Kidney epithelial cell (primary cell): ENCODE measurements around the gene CFAP251. TPM values are rescaled to one million over a fixed set of nuclear protein-coding genes. Genes with fewer than 3 reads are reported as not detected.

Experiments
- DNase-seq: peaks from one replicate; pipeline ENCODE4 v3.0.0-alpha.2; 2010; ENCODE audit warnings: low read depth
- H3K27me3 ChIP-seq: 2 replicates; pipeline ENCODE4 v1.6.0; 2011; ENCODE audit warnings: low read length; ENCODE audit not compliant: control insufficient read depth, insufficient read depth
- H3K36me3 ChIP-seq: 2 replicates; pipeline ENCODE4 v1.5.1; 2011; ENCODE audit warnings: low read length; ENCODE audit not compliant: control insufficient read depth, insufficient read depth
- H3K4me3 ChIP-seq: 2 replicates; pipeline ENCODE4 v1.5.1; 2011; ENCODE audit warnings: low read depth, mild to moderate bottlenecking, control low read depth, low read length
- total RNA-seq: library from RNA; depleted of rRNA; stranded (reverse); fragments of >200 nt; gene quantifications from 2 replicates; pipeline ENCODE4 v1.2.3, GENCODE V29; 2015
- TF ChIP-seq, protein P1 (sequence below): IDR thresholded peaks from 2 replicates; pipeline ENCODE4 v1.5.1; 2011; ENCODE audit warnings: mild to moderate bottlenecking, moderate library complexity, low read length, control low read depth, inconsistent platforms; ENCODE audit not compliant: insufficient read depth, poor library complexity, severe bottlenecking

CFAP251 gene
- total RNA-seq, 1 donor from 2014 or later = 3.7 TPM

DNA sequence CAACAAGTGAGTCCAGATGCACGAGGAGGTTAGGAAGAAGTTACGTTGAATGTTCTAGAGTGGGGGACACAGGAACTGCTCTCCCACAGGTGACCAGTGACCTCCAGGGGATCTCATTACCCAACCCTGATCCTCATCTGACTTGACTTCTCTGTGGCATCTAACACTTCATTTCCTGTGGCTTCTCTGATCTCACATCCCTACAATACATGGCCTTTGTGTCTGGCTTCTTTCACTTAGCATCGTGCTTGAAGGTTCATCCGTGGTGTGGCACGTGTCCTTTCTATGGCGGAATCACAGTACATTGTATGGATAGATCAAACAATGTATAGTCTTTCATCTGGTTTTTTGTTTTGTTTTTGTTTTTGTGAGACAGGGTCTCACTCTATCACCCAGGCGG is 19.3 kb downstream of the CFAP251 start:
- H3K4me3 ChIP-seq = no peak overlapping the region
- no peaks in the 10 kb centered on the region for H3K27me3 ChIP-seq
- DNase-seq = no peak
- no peaks in the 10 kb centered on the region for H3K36me3 ChIP-seq
- TF ChIP-seq, protein P1, sequence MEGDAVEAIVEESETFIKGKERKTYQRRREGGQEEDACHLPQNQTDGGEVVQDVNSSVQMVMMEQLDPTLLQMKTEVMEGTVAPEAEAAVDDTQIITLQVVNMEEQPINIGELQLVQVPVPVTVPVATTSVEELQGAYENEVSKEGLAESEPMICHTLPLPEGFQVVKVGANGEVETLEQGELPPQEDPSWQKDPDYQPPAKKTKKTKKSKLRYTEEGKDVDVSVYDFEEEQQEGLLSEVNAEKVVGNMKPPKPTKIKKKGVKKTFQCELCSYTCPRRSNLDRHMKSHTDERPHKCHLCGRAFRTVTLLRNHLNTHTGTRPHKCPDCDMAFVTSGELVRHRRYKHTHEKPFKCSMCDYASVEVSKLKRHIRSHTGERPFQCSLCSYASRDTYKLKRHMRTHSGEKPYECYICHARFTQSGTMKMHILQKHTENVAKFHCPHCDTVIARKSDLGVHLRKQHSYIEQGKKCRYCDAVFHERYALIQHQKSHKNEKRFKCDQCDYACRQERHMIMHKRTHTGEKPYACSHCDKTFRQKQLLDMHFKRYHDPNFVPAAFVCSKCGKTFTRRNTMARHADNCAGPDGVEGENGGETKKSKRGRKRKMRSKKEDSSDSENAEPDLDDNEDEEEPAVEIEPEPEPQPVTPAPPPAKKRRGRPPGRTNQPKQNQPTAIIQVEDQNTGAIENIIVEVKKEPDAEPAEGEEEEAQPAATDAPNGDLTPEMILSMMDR = no peak

DNA sequence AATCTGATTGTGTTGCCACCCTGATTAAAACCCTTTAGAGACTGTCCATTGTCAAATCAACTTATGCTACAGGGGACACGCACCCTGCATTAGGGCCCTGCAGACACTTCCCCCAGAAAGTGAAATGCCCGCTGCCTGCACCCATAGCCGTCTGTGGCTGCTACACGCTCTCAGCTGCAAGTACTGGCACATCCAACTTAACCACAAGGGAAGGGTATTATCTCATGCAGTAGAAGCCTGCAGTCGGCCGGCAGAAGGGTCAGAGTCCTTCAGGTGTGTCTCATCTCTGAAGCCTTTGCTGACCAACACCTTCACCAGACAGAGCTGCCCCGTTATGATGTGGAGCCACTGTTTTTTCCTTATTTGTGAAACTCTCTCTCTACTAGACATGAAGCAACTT is 20.8 kb downstream of the CFAP251 start:
- DNase-seq = no peak
- Histone ChIP-seq H3K4me3 (no peak overlapping the region), H3K36me3 (no peaks in the 10 kb centered on the region), H3K27me3 (no peaks in the 10 kb centered on the region)
- TF ChIP-seq, protein P1 = no peak

DNA sequence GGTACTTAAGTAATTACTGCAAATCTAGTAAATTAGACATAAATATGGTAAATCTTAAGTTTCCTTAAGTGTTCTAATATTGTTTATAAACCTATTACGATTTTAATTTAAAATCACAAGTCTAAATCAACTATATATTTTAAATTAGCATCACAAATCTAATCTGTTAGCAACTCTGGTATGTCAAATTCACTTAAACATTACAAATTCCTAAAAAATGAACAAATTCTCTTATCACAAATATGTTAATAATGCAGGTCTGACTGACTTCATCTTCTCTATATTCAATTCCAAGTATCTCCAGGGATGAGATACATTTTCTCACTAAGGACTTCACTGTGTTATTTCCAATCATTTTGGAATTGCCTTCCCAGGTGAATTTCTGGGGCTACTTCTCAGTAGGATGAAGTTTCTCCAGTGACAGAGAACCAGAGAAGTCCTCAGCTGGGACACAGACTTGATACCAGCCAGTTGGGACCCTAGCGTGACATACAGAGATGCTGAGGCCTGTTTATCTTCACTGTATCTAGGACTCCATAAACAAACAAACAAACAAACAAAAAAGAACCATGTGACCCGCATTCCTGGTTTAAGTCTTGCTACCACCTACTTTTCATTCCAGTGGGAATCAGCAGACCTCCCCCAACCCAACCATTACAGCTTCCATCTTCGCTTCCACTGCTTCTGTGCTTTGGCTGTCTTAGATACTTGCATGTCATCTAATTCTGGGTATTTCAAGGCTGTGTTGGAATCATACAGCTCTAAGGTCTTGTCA is 21.8 kb downstream of the CFAP251 start:
- Histone ChIP-seq H3K36me3 (no peaks in the 10 kb centered on the region), H3K4me3 (no peak overlapping the region), H3K27me3 (no peaks in the 10 kb centered on the region)
- TF ChIP-seq, protein P1 = no peak
- no peak for DNase-seq

DNA sequence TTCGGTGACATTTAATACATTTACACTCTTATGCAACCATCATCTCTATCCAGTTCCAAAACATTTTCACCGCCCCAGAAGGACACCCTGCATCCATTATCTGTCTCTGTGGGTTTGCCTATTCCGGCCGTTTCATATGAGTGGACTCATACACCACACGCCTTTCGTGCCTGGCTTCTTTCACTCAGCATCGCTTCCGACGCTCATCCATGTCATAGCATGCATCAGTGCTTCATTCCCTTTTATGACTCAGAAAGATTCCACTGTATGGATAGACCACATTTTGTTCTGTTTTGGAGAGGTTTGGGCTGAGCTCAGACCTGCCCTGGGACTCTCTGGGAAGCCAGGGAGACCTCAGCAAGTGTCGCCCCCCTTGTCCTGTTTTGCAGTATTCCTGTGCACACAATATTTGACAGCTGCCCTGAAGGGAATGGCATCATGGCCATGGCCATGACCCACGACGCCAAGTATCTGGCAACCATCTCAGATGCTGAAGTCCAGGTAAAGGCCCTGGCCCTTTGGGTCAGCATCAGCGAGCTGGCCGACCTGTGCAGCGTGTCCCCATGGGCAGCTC is 23.8 kb downstream of the CFAP251 start:
- DNase-seq = no peak

DNA sequence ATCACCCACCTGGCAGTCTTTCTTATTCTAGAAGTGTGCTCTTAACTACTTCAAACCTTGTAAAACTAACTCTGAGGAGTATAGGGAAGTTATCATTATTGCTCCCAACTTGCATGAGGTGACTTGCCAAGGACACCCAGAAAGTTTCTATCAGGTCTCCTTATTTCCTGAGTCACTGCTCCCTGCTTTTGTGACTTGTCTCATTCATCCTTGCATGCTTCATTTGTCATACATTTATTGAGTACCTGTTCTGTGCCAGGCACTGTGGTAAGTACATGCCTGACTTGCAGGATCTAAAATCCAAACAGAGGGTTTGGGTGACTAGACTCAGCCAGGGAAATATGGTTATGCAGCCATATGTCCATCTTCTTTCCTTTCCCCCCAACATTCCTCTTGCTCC is 25.5 kb downstream of the CFAP251 start:
- TF ChIP-seq, protein P1 = no peak
- no peaks in the 10 kb centered on the region for H3K27me3 ChIP-seq
- no peaks in the 10 kb centered on the region for H3K36me3 ChIP-seq
- DNase-seq = no peak
- H3K4me3 ChIP-seq = no peak overlapping the region

More for the DNA sequence above, 23.8 kb downstream of the CFAP251 start:
- no peaks in the 10 kb centered on the region for H3K36me3 ChIP-seq
- no peak overlapping the region for H3K4me3 ChIP-seq
- H3K27me3 ChIP-seq = no peaks in the 10 kb centered on the region
- TF ChIP-seq, protein P1 = no peak
